Measurements from ENCODE around the gene PLXNB2.

The PLXNB2 gene

DNA sequence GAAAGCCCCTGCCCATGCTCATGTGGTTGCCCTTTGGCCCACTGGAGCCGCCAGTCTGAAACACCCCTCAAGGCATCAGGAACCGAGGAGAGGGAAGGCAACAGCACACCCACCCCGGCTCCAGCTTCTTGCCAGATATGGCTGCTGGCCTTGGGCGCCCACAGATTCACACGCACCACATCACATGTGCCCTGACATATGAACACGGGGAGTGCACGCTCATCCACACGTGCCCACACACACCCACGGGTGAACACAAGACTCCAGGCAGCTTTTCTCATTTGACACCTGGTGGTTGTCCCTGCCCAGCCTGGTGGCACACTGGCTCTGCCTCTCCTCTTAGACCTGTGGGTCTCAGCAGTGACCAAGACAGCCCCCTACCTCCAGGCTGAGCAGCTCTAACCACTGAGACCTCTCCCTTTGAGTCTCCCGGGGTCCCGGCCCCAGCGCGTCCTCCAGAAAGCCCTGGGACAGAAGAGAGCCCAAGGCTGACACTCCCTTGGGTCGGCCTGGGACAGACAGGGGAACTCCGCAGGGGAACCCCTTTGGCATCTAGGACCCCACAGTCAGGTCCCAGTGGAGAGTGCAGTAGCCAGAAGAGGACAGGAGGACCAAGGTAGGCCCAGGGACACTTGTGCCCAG, 43.2 kb downstream of the PLXNB2 start:
- DNase-seq (ENCODE audit: insufficient read length, low spot score): no peak
- TF ChIP-seq PAX5 (IDR thresholded peaks at IDR 0.05; ENCODE audit: insufficient read depth, low read length, severe bottlenecking) (no peak), TAF1 (IDR thresholded peaks at IDR 0.05; ENCODE audit: low read depth, low read length) (no peak), POLR2A (IDR thresholded peaks at IDR 0.05; ENCODE audit: low read depth, low read length) (no peak), POLR2AphosphoS5 (IDR thresholded peaks at IDR 0.05; ENCODE audit: low read depth, low read length) (no peak), SPI1 (IDR thresholded peaks at IDR 0.05; ENCODE audit: low read depth, low read length) (no peak), POU2F2 (IDR thresholded peaks at IDR 0.05; ENCODE audit: low read depth, low read length) (no peak)
- FAIRE-seq: no peak

DNA sequence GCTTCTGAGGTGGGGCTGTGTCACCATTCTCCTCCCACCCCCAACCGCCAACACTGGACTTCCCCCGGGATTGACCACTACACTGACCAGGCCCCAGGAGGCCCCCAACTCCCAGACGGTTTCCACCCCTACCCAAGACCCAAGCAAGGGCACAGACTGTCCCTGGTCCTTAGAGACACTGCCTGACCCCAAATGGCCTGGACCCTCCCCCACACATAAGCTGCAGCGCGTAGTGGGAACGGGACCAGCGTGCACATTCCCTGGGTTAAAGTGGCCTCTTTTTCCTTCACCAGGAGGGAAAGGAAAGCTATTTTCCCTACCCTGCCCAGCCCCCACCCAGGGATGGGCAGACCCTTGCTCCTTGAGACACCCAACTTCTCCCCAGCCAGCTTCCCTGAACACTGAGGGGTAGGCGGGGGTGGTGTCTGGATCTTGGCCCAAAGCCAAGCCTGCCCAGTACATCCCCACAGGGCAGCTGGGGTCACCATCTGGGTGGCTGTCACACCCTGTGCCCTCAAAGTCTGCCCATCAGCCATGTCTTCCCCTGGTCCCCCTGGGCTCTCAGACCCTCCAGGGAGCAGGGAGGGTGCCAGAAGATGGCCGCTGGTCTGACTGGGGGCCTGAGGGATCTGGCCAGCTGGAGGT, 44.4 kb downstream of the PLXNB2 start:
- DNase-seq (ENCODE audit: insufficient read length, low spot score) (no peak), FAIRE-seq (no peak)
- TF ChIP-seq TAF1 (IDR thresholded peaks at IDR 0.05; ENCODE audit: low read depth, low read length) (no peak), PAX5 (IDR thresholded peaks at IDR 0.05; ENCODE audit: insufficient read depth, low read length, severe bottlenecking) (no peak), POLR2A (IDR thresholded peaks at IDR 0.05; ENCODE audit: low read depth, low read length) (no peak), SPI1 (IDR thresholded peaks at IDR 0.05; ENCODE audit: low read depth, low read length) (no peak), POU2F2 (IDR thresholded peaks at IDR 0.05; ENCODE audit: low read depth, low read length) (no peak), POLR2AphosphoS5 (IDR thresholded peaks at IDR 0.05; ENCODE audit: low read depth, low read length) (no peak)

- TF ChIP-seq TAF1 (IDR thresholded peaks at IDR 0.05; ENCODE audit: low read depth, low read length): no peak
- no peak for TF ChIP-seq PAX5 (IDR thresholded peaks at IDR 0.05; ENCODE audit: insufficient read depth, low read length, severe bottlenecking)
- no peak for TF ChIP-seq POLR2AphosphoS5 (IDR thresholded peaks at IDR 0.05; ENCODE audit: low read depth, low read length)
- TF ChIP-seq POLR2A (IDR thresholded peaks at IDR 0.05; ENCODE audit: low read depth, low read length): no peak
- no peak for TF ChIP-seq POU2F2 (IDR thresholded peaks at IDR 0.05; ENCODE audit: low read depth, low read length)
- no peak for TF ChIP-seq SPI1 (IDR thresholded peaks at IDR 0.05; ENCODE audit: low read depth, low read length)
- FAIRE-seq (peak; percentile 9), DNase-seq (ENCODE audit: insufficient read length, low spot score) (no peak)
Observed at GRCh38 chr22:50262460-50262911, 45.0 kb downstream of the PLXNB2 start.

DNA sequence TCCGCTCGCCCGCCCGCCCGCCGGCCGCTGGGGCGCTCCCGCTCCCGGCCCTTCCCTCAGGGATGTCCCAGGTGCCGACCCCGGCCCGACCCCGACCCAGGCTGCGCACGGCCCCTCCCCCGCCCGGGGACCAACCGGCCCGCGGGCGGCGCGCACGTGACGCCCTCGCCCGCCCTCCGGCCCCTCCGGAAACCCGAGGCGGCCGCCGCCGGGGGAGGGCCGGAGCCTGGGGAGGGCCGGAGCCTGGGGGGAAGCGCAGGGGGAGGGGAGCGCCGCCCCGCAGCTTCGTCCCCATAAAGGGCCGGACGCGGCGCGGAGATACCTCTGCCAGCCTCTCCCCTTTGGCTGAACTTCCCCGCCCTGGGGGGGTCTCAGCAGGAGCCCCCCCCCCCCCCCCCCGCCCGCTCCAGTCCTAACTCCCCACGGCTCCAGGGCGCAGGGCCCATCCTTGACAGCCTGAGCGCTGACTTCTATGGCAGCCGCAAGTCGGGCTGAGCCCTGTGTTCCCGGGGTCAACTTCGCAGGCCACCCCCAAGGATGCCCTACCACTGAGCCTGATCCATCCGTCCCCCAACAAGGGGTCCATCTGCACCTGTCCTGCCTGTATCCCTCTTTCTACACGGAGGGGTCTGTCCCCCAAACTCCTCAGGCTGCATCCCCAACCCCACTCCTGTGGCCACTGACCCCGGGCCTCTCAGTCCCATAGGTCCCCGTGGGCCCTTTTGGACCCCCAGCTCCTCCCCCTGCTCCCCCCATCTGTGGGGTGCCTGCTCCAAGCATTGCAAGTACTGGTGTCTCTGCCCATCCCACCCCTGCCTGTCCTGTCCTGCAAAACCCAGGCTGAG, 45.6 kb downstream of the PLXNB2 start, which contains the start of gene MAPK12:
MAPK12 (minus strand) TSS at position 69 of the 845 bp plus-strand sequence. CDS start 174 bp downstream, outside the sequence.
- TF ChIP-seq POLR2A (IDR thresholded peaks at IDR 0.05; ENCODE audit: low read depth, low read length) (no peak), POU2F2 (IDR thresholded peaks at IDR 0.05; ENCODE audit: low read depth, low read length) (no peak), SPI1 (IDR thresholded peaks at IDR 0.05; ENCODE audit: low read depth, low read length) (no peak), PAX5 (IDR thresholded peaks at IDR 0.05; ENCODE audit: insufficient read depth, low read length, severe bottlenecking) (no peak), POLR2AphosphoS5 (IDR thresholded peaks at IDR 0.05; ENCODE audit: low read depth, low read length) (no peak), TAF1 (IDR thresholded peaks at IDR 0.05; ENCODE audit: low read depth, low read length) (no peak)
- DNase-seq (ENCODE audit: insufficient read length, low spot score) (peak; percentile 93), FAIRE-seq (no peak)

GRCh38 chr22:50260801-50261614, 46.4 kb downstream of the PLXNB2 start:
- DNase-seq (ENCODE audit: insufficient read length, low spot score) (peak; percentile 87), FAIRE-seq (peak; percentile 98)
- TF ChIP-seq TAF1 (IDR thresholded peaks at IDR 0.05; ENCODE audit: low read depth, low read length) (no peak), POLR2AphosphoS5 (IDR thresholded peaks at IDR 0.05; ENCODE audit: low read depth, low read length) (no peak), POLR2A (IDR thresholded peaks at IDR 0.05; ENCODE audit: low read depth, low read length) (no peak), SPI1 (IDR thresholded peaks at IDR 0.05; ENCODE audit: low read depth, low read length) (no peak), POU2F2 (IDR thresholded peaks at IDR 0.05; ENCODE audit: low read depth, low read length) (no peak)

GRCh38 chr22:50260434-50260800, 47.0 kb downstream of the PLXNB2 start:
- DNase-seq (ENCODE audit: insufficient read length, low spot score) (no peak), FAIRE-seq (peak; percentile 43)
- TF ChIP-seq POU2F2 (IDR thresholded peaks at IDR 0.05; ENCODE audit: low read depth, low read length) (no peak), POLR2AphosphoS5 (IDR thresholded peaks at IDR 0.05; ENCODE audit: low read depth, low read length) (no peak), TAF1 (IDR thresholded peaks at IDR 0.05; ENCODE audit: low read depth, low read length) (no peak), SPI1 (IDR thresholded peaks at IDR 0.05; ENCODE audit: low read depth, low read length) (no peak), POLR2A (IDR thresholded peaks at IDR 0.05; ENCODE audit: low read depth, low read length) (no peak), PAX5 (IDR thresholded peaks at IDR 0.05; ENCODE audit: insufficient read depth, low read length, severe bottlenecking) (no peak)

- no peak for TF ChIP-seq POLR2AphosphoS5 (IDR thresholded peaks at IDR 0.05; ENCODE audit: low read depth, low read length)
- no peak for TF ChIP-seq POLR2A (IDR thresholded peaks at IDR 0.05; ENCODE audit: low read depth, low read length)
- TF ChIP-seq PAX5 (IDR thresholded peaks at IDR 0.05; ENCODE audit: insufficient read depth, low read length, severe bottlenecking): no peak
- TF ChIP-seq TAF1 (IDR thresholded peaks at IDR 0.05; ENCODE audit: low read depth, low read length): no peak
- no peak for TF ChIP-seq SPI1 (IDR thresholded peaks at IDR 0.05; ENCODE audit: low read depth, low read length)
- no peak for TF ChIP-seq POU2F2 (IDR thresholded peaks at IDR 0.05; ENCODE audit: low read depth, low read length)
- DNase-seq (ENCODE audit: insufficient read length, low spot score) (no peak), FAIRE-seq (no peak)
Observed at GRCh38 chr22:50259302-50259701, 48.1 kb downstream of the PLXNB2 start.

Data from GM12891 (cell line).